Hypothalamus (tissue), 51 donors: ENCODE results near the gene IGF1R.
A peak's percentile ranks its signal among the peaks of the same experiment; 100 is the strongest.

Experiments
- DNase-seq, 51 donors: peaks; one replicate each; lab custom pipeline; 2025; lab: John Stamatoyannopoulos, UW

The IGF1R gene

GRCh38 chr15:98807262-98807661 is 158.9 kb downstream of the IGF1R start:
- DNase-seq, result no peak

GRCh38 chr15:98809273-98809672 is 160.9 kb downstream of the IGF1R start:
- peak in 10 of 51 donors; percentile 10 to 31 (median 20) for DNase-seq

- DNase-seq, result no peak
These were observed 164.5 kb downstream of the IGF1R start for GRCh38 chr15:98812716-98813446.

- DNase-seq, result no peak
These were observed 165.6 kb downstream of the IGF1R start for GRCh38 chr15:98813951-98814350.

- peak in 34 of 51 donors; percentile 7 to 79 (median 46) for DNase-seq
These were observed 166.9 kb downstream of the IGF1R start for GRCh38 chr15:98815207-98815606.

GRCh38 chr15:98817745-98818144 is 169.4 kb downstream of the IGF1R start:
- DNase-seq, result no peak

GRCh38 chr15:98823012-98823458 is 174.7 kb downstream of the IGF1R start:
- peak in 2 of 51 donors; percentile 8 to 26 for DNase-seq

GRCh38 chr15:98823616-98824015 is 175.3 kb downstream of the IGF1R start:
- no peak for DNase-seq

GRCh38 chr15:98824595-98824994 is 176.3 kb downstream of the IGF1R start:
- DNase-seq, result no peak

GRCh38 chr15:98826658-98827057 is 178.3 kb downstream of the IGF1R start:
- DNase-seq, result no peak

GRCh38 chr15:98827217-98827616 is 178.9 kb downstream of the IGF1R start:
- no peak for DNase-seq

- no peak for DNase-seq
These were observed 181.8 kb downstream of the IGF1R start for GRCh38 chr15:98830034-98830634.

GRCh38 chr15:98834976-98835375 is 186.6 kb downstream of the IGF1R start:
- DNase-seq, result no peak

GRCh38 chr15:98835876-98836275 is 187.5 kb downstream of the IGF1R start:
- no peak for DNase-seq

GRCh38 chr15:98838387-98839259 is 190.3 kb downstream of the IGF1R start:
- DNase-seq, result no peak

- no peak for DNase-seq
These were observed 191.7 kb downstream of the IGF1R start for GRCh38 chr15:98840053-98840452.

- peak in 1 of 51 donors; percentile 22 for DNase-seq
These were observed 193.2 kb downstream of the IGF1R start for GRCh38 chr15:98841419-98841970.

- DNase-seq, result no peak
These were observed 194.0 kb downstream of the IGF1R start for GRCh38 chr15:98842192-98842972.

GRCh38 chr15:98842973-98843285 is 194.6 kb downstream of the IGF1R start:
- DNase-seq, result no peak

GRCh38 chr15:98843844-98844243 is 195.5 kb downstream of the IGF1R start:
- DNase-seq, result no peak
